Memory B cell (primary cell): ENCODE data around the gene PRAMEF2.
"Not testable (repeated sequence)": the region's sequence is repeated elsewhere in the genome, so short reads cannot be mapped to it uniquely, and the experiment has no call there.

Experiments used
- ATAC-seq: fragments of 150-1000 bp; cut with Tn5 transposase; 2 replicates; pipeline ENCODE4 v1.10.0; 2021; ENCODE audit warnings: low read depth, mild to moderate bottlenecking, moderate library complexity
- DNase-seq, 2 donors: peaks; one replicate each; pipeline ENCODE4 v3.0.0; 2022; ENCODE audit warnings: low spot score in 2 of 2
- H3K27ac Mint-ChIP-seq: one replicate; pipeline ENCODE4 v1.8.0; 2022; ENCODE audit warnings: mild to moderate bottlenecking, moderate library complexity, mixed read lengths
- H3K27me3 Mint-ChIP-seq: one replicate; pipeline ENCODE4 v1.8.0; 2022; ENCODE audit warnings: mixed read lengths
- H3K36me3 Mint-ChIP-seq: one replicate; pipeline ENCODE4 v1.8.0; 2022; ENCODE audit warnings: mild to moderate bottlenecking, mixed read lengths
- H3K4me1 Mint-ChIP-seq: one replicate; pipeline ENCODE4 v1.8.0; 2022; ENCODE audit warnings: mixed read lengths
- H3K4me3 Mint-ChIP-seq: one replicate; pipeline ENCODE4 v1.8.0; 2022; ENCODE audit warnings: mild to moderate bottlenecking, moderate library complexity, mixed read lengths
- H3K9me3 Mint-ChIP-seq: one replicate; pipeline ENCODE4 v1.8.0; 2022; ENCODE audit warnings: mixed read lengths

PRAMEF2 gene

GRCh38 chr1:12856786-12857185, at the start of gene PRAMEF2:
Gene PRAMEF2 (plus strand): TSS chr1:12857086. CDS start chr1:12859010, 1,924 bp downstream.
- not testable (repeated sequence) for H3K4me1 Mint-ChIP-seq, H3K9me3 Mint-ChIP-seq, H3K36me3 Mint-ChIP-seq, H3K4me3 Mint-ChIP-seq, H3K27ac Mint-ChIP-seq, ATAC-seq, H3K27me3 Mint-ChIP-seq, DNase-seq

- H3K9me3 Mint-ChIP-seq: peaks cover 8% of the 10 kb centered on the region
- no peaks in the 10 kb centered on the region for H3K4me1 Mint-ChIP-seq
- peaks cover 2% of the 10 kb centered on the region for H3K36me3 Mint-ChIP-seq
- DNase-seq (no peak), ATAC-seq (no peak)
- H3K27ac Mint-ChIP-seq: no peak overlapping the region
- no peak overlapping the region for H3K4me3 Mint-ChIP-seq
- H3K27me3 Mint-ChIP-seq: peaks cover 13% of the 10 kb centered on the region
Observed at GRCh38 chr1:12809933-12810332, 47.0 kb upstream of the PRAMEF2 start.

GRCh38 chr1:12810691-12811408, 46.0 kb upstream of the PRAMEF2 start:
- Mint-ChIP-seq H3K27ac (no peak overlapping the region), H3K27me3 (peaks cover 13% of the 10 kb centered on the region), H3K9me3 (peaks cover 5% of the 10 kb centered on the region), H3K4me1 (no peaks in the 10 kb centered on the region), H3K4me3 (no peak overlapping the region), H3K36me3 (peaks cover 2% of the 10 kb centered on the region)
- ATAC-seq: no peak
- DNase-seq: no peak

- Mint-ChIP-seq H3K4me3 (no peak overlapping the region), H3K27ac (no peak overlapping the region), H3K36me3 (peaks cover 2% of the 10 kb centered on the region), H3K27me3 (peaks cover 13% of the 10 kb centered on the region), H3K9me3 (peaks cover 5% of the 10 kb centered on the region), H3K4me1 (no peaks in the 10 kb centered on the region)
- DNase-seq (no peak), ATAC-seq (no peak)
Observed at GRCh38 chr1:12811409-12811784, 45.5 kb upstream of the PRAMEF2 start.

GRCh38 chr1:12819061-12819460, 37.8 kb upstream of the PRAMEF2 start:
- H3K36me3 Mint-ChIP-seq, H3K9me3 Mint-ChIP-seq, ATAC-seq, DNase-seq, H3K27me3 Mint-ChIP-seq, H3K4me3 Mint-ChIP-seq, H3K27ac Mint-ChIP-seq, H3K4me1 Mint-ChIP-seq: not testable (repeated sequence)

- not testable (repeated sequence) for H3K4me3 Mint-ChIP-seq, ATAC-seq, H3K36me3 Mint-ChIP-seq
Observed at GRCh38 chr1:12831310-12831709, 25.6 kb upstream of the PRAMEF2 start, which contains the start of gene PRAMEF11. Gene PRAMEF11 (minus strand): TSS chr1:12831410. CDS start chr1:12828789, 2,621 bp downstream.

GRCh38 chr1:12833251-12833650, 23.6 kb upstream of the PRAMEF2 start:
- H3K4me3 Mint-ChIP-seq, DNase-seq, H3K36me3 Mint-ChIP-seq, ATAC-seq, H3K27ac Mint-ChIP-seq, H3K4me1 Mint-ChIP-seq, H3K27me3 Mint-ChIP-seq, H3K9me3 Mint-ChIP-seq: not testable (repeated sequence)

More at GRCh38 chr1:12831310-12831709, 25.6 kb upstream of the PRAMEF2 start, which contains the start of gene PRAMEF11:
- not testable (repeated sequence) for H3K27ac Mint-ChIP-seq, DNase-seq, H3K4me1 Mint-ChIP-seq, H3K9me3 Mint-ChIP-seq, H3K27me3 Mint-ChIP-seq

- not testable (repeated sequence) for DNase-seq, ATAC-seq, H3K27me3 Mint-ChIP-seq, H3K27ac Mint-ChIP-seq, H3K4me3 Mint-ChIP-seq, H3K9me3 Mint-ChIP-seq, H3K4me1 Mint-ChIP-seq, H3K36me3 Mint-ChIP-seq
Observed at GRCh38 chr1:12848620-12849019, 8.3 kb upstream of the PRAMEF2 start, which contains the start of gene HNRNPCL1. Gene HNRNPCL1 (minus strand): TSS chr1:12848720. CDS start chr1:12848289, 431 bp downstream.

- no peaks in the 10 kb centered on the region for H3K4me1 Mint-ChIP-seq
- H3K9me3 Mint-ChIP-seq: peaks cover 2% of the 10 kb centered on the region
- no peak overlapping the region for H3K4me3 Mint-ChIP-seq
- no peaks in the 10 kb centered on the region for H3K36me3 Mint-ChIP-seq
- H3K27ac Mint-ChIP-seq: no peak overlapping the region
- no peak for DNase-seq
- H3K27me3 Mint-ChIP-seq: no peaks in the 10 kb centered on the region
- no peak for ATAC-seq
Observed at GRCh38 chr1:12851779-12852178, 5.1 kb upstream of the PRAMEF2 start.

- ATAC-seq, H3K27ac Mint-ChIP-seq, H3K4me1 Mint-ChIP-seq, H3K4me3 Mint-ChIP-seq, H3K9me3 Mint-ChIP-seq, DNase-seq, H3K27me3 Mint-ChIP-seq, H3K36me3 Mint-ChIP-seq: not testable (repeated sequence)
Observed at GRCh38 chr1:12863131-12863880, 6.4 kb downstream of the PRAMEF2 start.

- H3K27ac Mint-ChIP-seq, DNase-seq, H3K27me3 Mint-ChIP-seq, H3K4me1 Mint-ChIP-seq, H3K9me3 Mint-ChIP-seq, ATAC-seq, H3K36me3 Mint-ChIP-seq, H3K4me3 Mint-ChIP-seq: not testable (repeated sequence)
Observed at GRCh38 chr1:12878453-12878852, 21.6 kb downstream of the PRAMEF2 start.

GRCh38 chr1:12886101-12886500, 29.2 kb downstream of the PRAMEF2 start, which contains the start of gene PRAMEF4:
Gene PRAMEF4 (minus strand): TSS chr1:12886201. CDS start chr1:12883394, 2,807 bp downstream.
- DNase-seq, ATAC-seq, H3K27ac Mint-ChIP-seq, H3K4me3 Mint-ChIP-seq, H3K36me3 Mint-ChIP-seq, H3K4me1 Mint-ChIP-seq, H3K27me3 Mint-ChIP-seq, H3K9me3 Mint-ChIP-seq: not testable (repeated sequence)

GRCh38 chr1:12898170-12898569, 41.3 kb downstream of the PRAMEF2 start, which contains the start of gene PRAMEF10:
Gene PRAMEF10 (minus strand): TSS chr1:12898270. CDS start chr1:12895847, 2,423 bp downstream.
- not testable (repeated sequence) for H3K9me3 Mint-ChIP-seq, H3K36me3 Mint-ChIP-seq, ATAC-seq, H3K4me1 Mint-ChIP-seq, H3K27ac Mint-ChIP-seq, DNase-seq, H3K27me3 Mint-ChIP-seq, H3K4me3 Mint-ChIP-seq

GRCh38 chr1:12899186-12899585, 42.3 kb downstream of the PRAMEF2 start:
- not testable (repeated sequence) for H3K27me3 Mint-ChIP-seq, H3K4me1 Mint-ChIP-seq, DNase-seq, H3K27ac Mint-ChIP-seq, H3K9me3 Mint-ChIP-seq, ATAC-seq, H3K4me3 Mint-ChIP-seq, H3K36me3 Mint-ChIP-seq
